Measurements from ENCODE around the gene TMEM225B. TPM values are rescaled to one million over a fixed set of nuclear protein-coding genes. Genes with fewer than 3 reads are reported as not detected.
"Not testable (repeated sequence)": the region's sequence is repeated elsewhere in the genome, so short reads cannot be mapped to it uniquely, and the experiment has no call there.

TMEM225B gene
- total RNA-seq = 1 to 10 TPM; 1.0 to 4.5 (median 2.0) TPM

GRCh38 chr7:99597762-99598501 is at the start of gene TMEM225B:
TMEM225B (plus strand) TSS chr7:99598267; CDS start chr7:99604389, 6,122 bp downstream.
- Histone ChIP-seq H3K4me3 (no peak within 1 kb of the TSS), H3K9me3 (no peaks in the 10 kb centered on the region), H3K27me3 (no peaks in the 10 kb centered on the region), H3K4me1 (no peaks in the 10 kb centered on the region), H3K36me3 (no peaks in the 10 kb centered on the region), H3K27ac (no peak within 1 kb of the TSS)
- DNase-seq (ENCODE audit: low spot score in 2 of 2) = no peak
- TF ChIP-seq POLR2AphosphoS5 (IDR thresholded peaks at IDR 0.05) (no peak), POLR2A (IDR thresholded peaks at IDR 0.05) (no peak)
- intact Hi-C loops (cut with DNase I; ENCODE audit: low total_unique reads) = no loop called here

- not testable (repeated sequence) for H3K4me1 ChIP-seq; H3K27me3 ChIP-seq; DNase-seq (ENCODE audit: low spot score in 2 of 2); H3K36me3 ChIP-seq; H3K9me3 ChIP-seq; H3K27ac ChIP-seq; H3K4me3 ChIP-seq
- intact Hi-C loops (cut with DNase I; ENCODE audit: low total_unique reads) = loop anchor here (2.0 kb wide), 1 partner anchor 63 kb away; no protein-coding TSS in a partner anchor
These were observed 48.5 kb upstream of the TMEM225B start for GRCh38 chr7:99549545-99549944.

- no peak for DNase-seq (ENCODE audit: low spot score in 2 of 2)
- intact Hi-C loops (cut with DNase I; ENCODE audit: low total_unique reads) = no loop called here
- Histone ChIP-seq H3K4me3 (peak overlapping the region; percentile 68 to 96 (median 70)), H3K9me3 (peaks cover 6 to 7% of the 10 kb centered on the region in 2 donors), H3K27ac (peak overlapping the region; percentile 77 to 92), H3K27me3 (no peaks in the 10 kb centered on the region), H3K4me1 (peaks cover 3 to 4% of the 10 kb centered on the region in 2 donors), H3K36me3 (no peaks in the 10 kb centered on the region)
- TF ChIP-seq POLR2AphosphoS5 (IDR thresholded peaks at IDR 0.05) (no peak), CTCF (IDR thresholded peaks at IDR 0.05) (no peak), POLR2A (IDR thresholded peaks at IDR 0.05) (no peak)
These were observed 46.7 kb upstream of the TMEM225B start for GRCh38 chr7:99551334-99551733.

- H3K4me1 ChIP-seq = peaks cover 3 to 4% of the 10 kb centered on the region in 2 donors
- peak within 1 kb of the TSS; percentile 68 to 96 (median 70) for H3K4me3 ChIP-seq
- H3K27ac ChIP-seq = peak within 1 kb of the TSS; percentile 77 to 92
- intact Hi-C loops (cut with DNase I; ENCODE audit: low total_unique reads) = no loop called here
- H3K27me3 ChIP-seq = no peaks in the 10 kb centered on the region
- H3K36me3 ChIP-seq = no peaks in the 10 kb centered on the region
- DNase-seq (ENCODE audit: low spot score in 2 of 2) = peak; percentile 74 to 78
- TF ChIP-seq CTCF (IDR thresholded peaks at IDR 0.05) = no peak
- TF ChIP-seq POLR2AphosphoS5 (IDR thresholded peaks at IDR 0.05) = peak; percentile 84 to 94 (median 88)
- peak; percentile 87 for TF ChIP-seq POLR2A (IDR thresholded peaks at IDR 0.05)
- peaks cover 6 to 7% of the 10 kb centered on the region in 2 donors for H3K9me3 ChIP-seq
These were observed 46.2 kb upstream of the TMEM225B start, which contains the start of gene FAM200A for GRCh38 chr7:99551767-99552463. FAM200A (minus strand) TSS chr7:99552114; CDS start chr7:99548407, 3,707 bp downstream.

GRCh38 chr7:99553039-99553438 is 45.0 kb upstream of the TMEM225B start:
- H3K4me3 ChIP-seq = no peak overlapping the region
- no peaks in the 10 kb centered on the region for H3K36me3 ChIP-seq
- no peak for TF ChIP-seq POLR2AphosphoS5 (IDR thresholded peaks at IDR 0.05)
- no peak for TF ChIP-seq CTCF (IDR thresholded peaks at IDR 0.05)
- TF ChIP-seq POLR2A (IDR thresholded peaks at IDR 0.05) = no peak
- no peak for DNase-seq (ENCODE audit: low spot score in 2 of 2)
- peaks cover 3 to 5% of the 10 kb centered on the region in 2 donors for H3K9me3 ChIP-seq
- no peaks in the 10 kb centered on the region for H3K27me3 ChIP-seq
- peaks cover 6 to 12% of the 10 kb centered on the region in 2 donors for H3K4me1 ChIP-seq
- intact Hi-C loops (cut with DNase I; ENCODE audit: low total_unique reads) = no loop called here
- H3K27ac ChIP-seq = no peak overlapping the region

- Histone ChIP-seq H3K27ac (no peak overlapping the region), H3K36me3 (no peaks in the 10 kb centered on the region), H3K27me3 (no peaks in the 10 kb centered on the region), H3K4me1 (peaks cover 6 to 12% of the 10 kb centered on the region in 2 donors), H3K4me3 (no peak overlapping the region), H3K9me3 (no peaks in the 10 kb centered on the region)
- no peak for TF ChIP-seq POLR2A (IDR thresholded peaks at IDR 0.05)
- no peak for TF ChIP-seq CTCF (IDR thresholded peaks at IDR 0.05)
- no peak for TF ChIP-seq POLR2AphosphoS5 (IDR thresholded peaks at IDR 0.05)
- DNase-seq (ENCODE audit: low spot score in 2 of 2) = no peak
- intact Hi-C loops (cut with DNase I; ENCODE audit: low total_unique reads) = no loop called here
These were observed 43.1 kb upstream of the TMEM225B start for GRCh38 chr7:99554939-99555338.

Measured in breast epithelium (tissue), 4 donors.